Measurements from ENCODE around the gene ZNF560. TPM values are rescaled to one million over a fixed set of nuclear protein-coding genes. Genes with fewer than 3 reads are reported as not detected.

ZNF560 gene
- total RNA-seq, 2 experiments from 2014 or later: not detected

DNA sequence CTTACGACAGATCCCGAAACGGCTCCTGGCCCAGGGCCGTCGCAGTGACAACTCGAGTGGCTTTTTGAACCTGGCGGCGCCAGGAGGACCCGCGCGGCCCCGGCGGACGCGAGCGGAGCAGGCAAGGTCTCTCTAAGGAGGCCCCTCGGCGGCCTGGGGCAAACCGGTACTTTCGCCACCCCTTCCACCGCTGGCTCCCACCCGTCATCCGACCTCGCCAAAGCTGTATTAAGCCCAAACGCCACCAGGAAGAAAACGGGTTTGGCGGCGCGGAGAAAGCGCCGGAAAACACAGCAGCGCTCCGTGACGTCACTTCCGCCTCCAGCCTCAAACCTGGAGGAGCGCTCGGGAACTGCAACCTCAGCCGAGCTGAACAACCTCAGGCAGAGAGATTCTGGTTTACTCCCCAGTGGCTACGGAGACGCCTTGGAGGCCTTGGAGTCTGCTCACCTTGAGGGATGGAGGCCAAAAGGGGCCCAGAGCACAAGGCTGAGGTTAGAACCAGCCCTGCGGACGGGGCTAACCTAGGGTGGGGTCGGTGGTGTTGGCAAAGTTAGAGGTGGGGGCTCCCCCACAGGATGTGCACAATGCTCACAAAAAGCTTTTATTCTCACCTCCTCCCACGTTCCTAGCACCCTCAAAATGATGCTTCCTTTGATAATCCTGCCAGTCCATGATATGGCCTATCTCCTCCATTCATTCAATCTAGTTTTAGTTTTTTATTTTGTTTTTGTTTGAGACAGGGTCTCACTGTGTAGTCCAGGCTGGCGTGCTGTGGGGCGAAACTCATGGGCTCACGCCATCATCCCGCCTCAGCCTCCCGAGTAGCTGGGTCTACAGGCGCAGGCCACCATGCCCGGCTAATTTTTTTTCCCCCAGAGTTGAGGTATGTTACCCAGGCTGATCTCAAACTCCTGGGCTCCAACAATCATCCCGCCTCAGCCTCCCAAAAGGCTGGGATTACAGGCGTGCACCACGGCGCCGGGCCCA is 62.8 kb downstream of the ZNF560 start, which contains the start of gene ZNF266:
Gene ZNF266 (minus strand): TSS at position 295 of the 990 bp plus-strand sequence. CDS start 15,484 bp downstream, outside the sequence.
- Histone ChIP-seq H4K20me1 (ENCODE audit: insufficient read depth, low read length) (peaks cover 4% of the 10 kb centered on the region; the same call in 1 of the 2 replicates), H2AFZ (ENCODE audit: low read length) (peak within 1 kb of the TSS; percentile 83), H3K36me3 (ENCODE audit: insufficient read depth, low read length) (peaks cover 30% of the 10 kb centered on the region), H3K4me3 (ENCODE audit: low read depth, low read length, poor library complexity, severe bottlenecking) (peak within 1 kb of the TSS; percentile 93), H3K4me2 (ENCODE audit: low read length) (peak within 1 kb of the TSS; percentile 94), H3K79me2 (ENCODE audit: insufficient read depth, low read depth, low read length) (peaks cover 38% of the 10 kb centered on the region), H3K9me2 (ENCODE audit: insufficient read depth, low read length) (no peaks in the 10 kb centered on the region), H3K27ac (ENCODE audit: low read depth, low read length, poor library complexity, severe bottlenecking) (peak within 1 kb of the TSS; percentile 63), H3K4me1 (ENCODE audit: insufficient read depth, low read length, poor library complexity, severe bottlenecking) (peaks cover 24% of the 10 kb centered on the region), H3K9me3 (ENCODE audit: low read length) (no peaks in the 10 kb centered on the region)
- intact Hi-C loops (cut with micrococcal nuclease; ENCODE audit: unreplicated experiment): loop anchor here (10.0 kb wide), 2 partner anchors 301 to 359 kb away; no protein-coding TSS in a partner anchor
- DNase-seq (ENCODE audit: low spot score): peak; percentile 95
- ChIA-PET CTCF (ENCODE audit: unreplicated experiment) (no interaction called here), POLR2A (interaction anchor here (1.0 kb wide), 1 partner anchor 24 kb away, joined by 3 read pairs; no protein-coding TSS in a partner anchor)
- TF ChIP-seq, protein P1, sequence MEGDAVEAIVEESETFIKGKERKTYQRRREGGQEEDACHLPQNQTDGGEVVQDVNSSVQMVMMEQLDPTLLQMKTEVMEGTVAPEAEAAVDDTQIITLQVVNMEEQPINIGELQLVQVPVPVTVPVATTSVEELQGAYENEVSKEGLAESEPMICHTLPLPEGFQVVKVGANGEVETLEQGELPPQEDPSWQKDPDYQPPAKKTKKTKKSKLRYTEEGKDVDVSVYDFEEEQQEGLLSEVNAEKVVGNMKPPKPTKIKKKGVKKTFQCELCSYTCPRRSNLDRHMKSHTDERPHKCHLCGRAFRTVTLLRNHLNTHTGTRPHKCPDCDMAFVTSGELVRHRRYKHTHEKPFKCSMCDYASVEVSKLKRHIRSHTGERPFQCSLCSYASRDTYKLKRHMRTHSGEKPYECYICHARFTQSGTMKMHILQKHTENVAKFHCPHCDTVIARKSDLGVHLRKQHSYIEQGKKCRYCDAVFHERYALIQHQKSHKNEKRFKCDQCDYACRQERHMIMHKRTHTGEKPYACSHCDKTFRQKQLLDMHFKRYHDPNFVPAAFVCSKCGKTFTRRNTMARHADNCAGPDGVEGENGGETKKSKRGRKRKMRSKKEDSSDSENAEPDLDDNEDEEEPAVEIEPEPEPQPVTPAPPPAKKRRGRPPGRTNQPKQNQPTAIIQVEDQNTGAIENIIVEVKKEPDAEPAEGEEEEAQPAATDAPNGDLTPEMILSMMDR (conservative IDR thresholded peaks at IDR 0.05; ENCODE audit: low read length): peak; percentile 59
- no peak for TF ChIP-seq EZH2phosphoT487 (IDR thresholded peaks at IDR 0.05; ENCODE audit: borderline replicate concordance, low read depth, low read length)
- TSS peak; percentile 77 for BruUV-seq (replicated peaks)

DNA sequence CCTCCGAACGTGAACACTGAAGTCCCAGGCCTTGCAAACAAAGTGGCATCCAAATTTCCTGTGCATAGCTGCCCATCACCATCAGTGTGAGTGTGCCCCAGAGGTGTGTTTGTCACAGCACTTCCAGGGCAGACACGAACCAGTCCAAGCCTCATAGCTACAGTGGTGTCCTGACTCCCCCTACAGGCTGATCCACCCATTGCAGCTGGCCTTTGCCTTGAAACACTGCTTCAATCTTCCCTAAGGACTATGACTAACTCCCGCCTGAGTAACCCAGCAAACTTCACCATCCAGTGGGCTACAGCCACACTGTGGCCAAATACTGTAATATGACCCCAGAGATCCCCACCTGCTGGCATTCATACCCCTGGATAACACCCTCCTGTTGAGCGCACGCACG is 66.9 kb downstream of the ZNF560 start:
- H3K9me2 ChIP-seq (ENCODE audit: insufficient read depth, low read length): no peaks in the 10 kb centered on the region
- no peak overlapping the region for H2AFZ ChIP-seq (ENCODE audit: low read length)
- intact Hi-C loops (cut with micrococcal nuclease; ENCODE audit: unreplicated experiment): loop anchor here (5.0 to 10.0 kb wide), 3 partner anchors 109 to 363 kb away; partner anchors contain the start of gene ZNF559
- H3K4me3 ChIP-seq (ENCODE audit: low read depth, low read length, poor library complexity, severe bottlenecking): no peak overlapping the region
- H3K9me3 ChIP-seq (ENCODE audit: low read length): no peaks in the 10 kb centered on the region
- no peak overlapping the region for H3K4me2 ChIP-seq (ENCODE audit: low read length)
- ChIA-PET POLR2A (no interaction called here), CTCF (ENCODE audit: unreplicated experiment) (no interaction called here)
- peaks cover 20% of the 10 kb centered on the region for H3K4me1 ChIP-seq (ENCODE audit: insufficient read depth, low read length, poor library complexity, severe bottlenecking)
- H3K79me2 ChIP-seq (ENCODE audit: insufficient read depth, low read depth, low read length): peaks cover 34% of the 10 kb centered on the region
- peaks cover 66% of the 10 kb centered on the region for H3K36me3 ChIP-seq (ENCODE audit: insufficient read depth, low read length)
- no peak overlapping the region for H3K27ac ChIP-seq (ENCODE audit: low read depth, low read length, poor library complexity, severe bottlenecking)
- peak; percentile 33 for DNase-seq (ENCODE audit: low spot score)
- no TSS peak for BruUV-seq (replicated peaks)
- no peak for TF ChIP-seq EZH2phosphoT487 (IDR thresholded peaks at IDR 0.05; ENCODE audit: borderline replicate concordance, low read depth, low read length)
- TF ChIP-seq, protein P1 (conservative IDR thresholded peaks at IDR 0.05; ENCODE audit: low read length): peak; percentile 74
- H4K20me1 ChIP-seq (ENCODE audit: insufficient read depth, low read length): peaks cover 4% of the 10 kb centered on the region; the same call in 1 of the 2 replicates

Data from OCI-LY7 (cell line).